ENCODE data around the gene GALM. TPM values are rescaled to one million over a fixed set of nuclear protein-coding genes. Genes with fewer than 3 reads are reported as not detected.

GALM gene
- total and polyA plus RNA-seq, 8 donors: 12.8 to 33.6 (median 25.3) TPM

- Histone ChIP-seq H3K27ac (peak overlapping the region in 1 of 2 donors; percentile 30), H3K4me1 (peaks cover 7 to 12% of the 10 kb centered on the region in 2 donors), H3K36me3 (peaks cover 0 to 23% of the 10 kb centered on the region in 2 donors), H3K4me3 (no peak overlapping the region), H3K9me3 (no peaks in the 10 kb centered on the region), H3K27me3 (no peaks in the 10 kb centered on the region)
- ATAC-seq (peak; percentile 82), DNase-seq (no peak)
- TF ChIP-seq CTCF (IDR thresholded peaks at IDR 0.05): no peak
- intact Hi-C loops (cut with DNase I): no loop called here
Measured at GRCh38 chr2:38690499-38691420, 24.8 kb downstream of the GALM start.

DNA sequence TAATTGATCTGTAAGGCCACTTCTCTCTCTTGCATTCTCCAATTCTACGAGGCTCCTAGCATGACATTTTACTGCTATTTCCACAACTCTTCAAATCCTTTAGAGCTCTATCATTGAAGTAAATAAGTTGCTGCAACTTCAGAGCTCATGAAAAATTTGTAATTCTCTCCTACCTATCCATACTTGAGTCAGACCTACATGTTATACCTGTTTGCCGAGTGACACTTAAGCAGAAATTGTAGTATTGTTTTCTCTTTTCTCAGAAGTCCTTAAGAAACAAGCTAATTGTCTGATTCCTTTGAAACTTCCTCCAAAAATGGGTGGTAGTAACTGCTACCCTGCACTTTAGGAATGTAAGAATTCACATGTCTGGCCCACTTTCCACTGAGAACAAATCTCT is 26.1 kb downstream of the GALM start:
- TF ChIP-seq CTCF (IDR thresholded peaks at IDR 0.05): no peak
- peak overlapping the region in 1 of 2 donors; percentile 23 for H3K27ac ChIP-seq
- intact Hi-C loops (cut with DNase I): no loop called here
- ATAC-seq: no peak
- DNase-seq: no peak
- H3K4me1 ChIP-seq: peaks cover 7 to 12% of the 10 kb centered on the region in 2 donors
- H3K9me3 ChIP-seq: no peaks in the 10 kb centered on the region
- H3K4me3 ChIP-seq: no peak overlapping the region
- peaks cover 0 to 17% of the 10 kb centered on the region in 2 donors for H3K36me3 ChIP-seq
- no peaks in the 10 kb centered on the region for H3K27me3 ChIP-seq

GRCh38 chr2:38692636-38693318 is 26.9 kb downstream of the GALM start:
- intact Hi-C loops (cut with DNase I): no loop called here
- DNase-seq: peak in 1 of 4 donors; percentile 37
- no peak for TF ChIP-seq CTCF (IDR thresholded peaks at IDR 0.05)
- peak overlapping the region in 1 of 2 donors; percentile 23 for H3K27ac ChIP-seq
- no peaks in the 10 kb centered on the region for H3K9me3 ChIP-seq
- peaks cover 0 to 15% of the 10 kb centered on the region in 2 donors for H3K36me3 ChIP-seq
- H3K27me3 ChIP-seq: no peaks in the 10 kb centered on the region
- H3K4me1 ChIP-seq: peaks cover 7 to 12% of the 10 kb centered on the region in 2 donors
- no peak overlapping the region for H3K4me3 ChIP-seq
- ATAC-seq: peak; percentile 81

DNA sequence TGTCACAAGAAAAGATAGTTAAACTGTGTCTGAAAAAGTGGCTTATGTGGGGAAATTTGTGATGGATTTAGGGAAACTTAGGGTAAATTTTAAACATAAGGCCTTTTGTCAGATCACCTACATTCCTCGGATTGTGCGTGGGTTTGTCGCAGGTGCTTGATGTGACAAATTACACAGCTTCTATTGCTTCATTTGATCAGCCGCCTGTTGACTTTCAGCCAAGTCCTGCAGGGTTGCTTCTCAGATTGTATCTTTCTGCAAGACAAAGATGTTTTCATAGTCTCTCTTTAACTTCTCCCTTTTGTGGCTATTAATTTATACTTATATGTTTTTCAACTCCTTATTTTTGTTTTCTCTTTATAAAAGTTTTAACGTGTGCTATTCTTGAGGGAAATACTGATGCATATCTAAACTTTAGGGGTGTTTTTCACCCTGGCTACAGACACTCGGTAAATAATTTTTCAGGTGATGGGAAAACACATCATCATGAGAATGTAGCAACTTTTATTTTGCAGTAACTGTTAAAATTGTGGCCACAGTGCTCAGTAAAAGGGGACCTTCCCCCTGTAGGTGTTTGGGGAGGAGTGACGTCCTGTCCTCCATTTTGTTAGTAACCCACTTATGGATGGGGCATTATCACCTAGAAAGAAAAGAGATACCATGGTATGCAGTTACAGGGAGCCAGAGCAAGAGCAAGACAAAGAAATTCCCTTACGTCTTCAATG is 31.4 kb downstream of the GALM start:
- intact Hi-C loops (cut with DNase I): no loop called here
- no peak for TF ChIP-seq CTCF (IDR thresholded peaks at IDR 0.05)
- H3K4me3 ChIP-seq: no peak overlapping the region
- DNase-seq: no peak
- H3K9me3 ChIP-seq: no peaks in the 10 kb centered on the region
- H3K4me1 ChIP-seq: peaks cover 4 to 7% of the 10 kb centered on the region in 2 donors
- no peak overlapping the region for H3K27ac ChIP-seq
- no peaks in the 10 kb centered on the region for H3K36me3 ChIP-seq
- no peak for ATAC-seq
- H3K27me3 ChIP-seq: no peaks in the 10 kb centered on the region
